GM19099 (cell line): ENCODE measurements around the gene ATP2A3.

Source experiments
- POLR2A ChIP-seq: IDR thresholded peaks from 3 replicates; pipeline ENCODE4 v1.6.1; 2011; ENCODE audit warnings: low read depth; ENCODE audit not compliant: insufficient read length; ENCODE audit errors: extremely low read depth

ATP2A3 gene

DNA sequence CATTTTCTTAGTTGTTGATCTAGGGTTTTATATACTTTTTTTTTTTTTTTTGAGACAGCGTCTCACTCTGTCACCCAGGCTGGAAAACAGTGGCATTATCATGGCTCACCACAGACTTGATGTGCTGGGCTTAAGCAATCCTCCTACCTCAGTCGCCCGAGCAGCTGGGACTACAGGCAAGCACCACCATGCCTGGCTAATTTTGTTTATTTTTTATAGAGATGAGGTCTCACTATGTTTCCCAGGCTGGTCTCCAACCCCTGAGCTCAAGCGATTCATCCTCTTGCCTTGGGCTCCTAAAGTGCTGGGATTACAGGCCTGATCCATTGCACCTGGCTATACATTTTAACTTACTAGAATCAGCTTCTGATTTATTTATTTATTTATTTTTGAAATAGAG lies 34.2 kb upstream of the ATP2A3 start:
- TF ChIP-seq POLR2A, result no peak

DNA sequence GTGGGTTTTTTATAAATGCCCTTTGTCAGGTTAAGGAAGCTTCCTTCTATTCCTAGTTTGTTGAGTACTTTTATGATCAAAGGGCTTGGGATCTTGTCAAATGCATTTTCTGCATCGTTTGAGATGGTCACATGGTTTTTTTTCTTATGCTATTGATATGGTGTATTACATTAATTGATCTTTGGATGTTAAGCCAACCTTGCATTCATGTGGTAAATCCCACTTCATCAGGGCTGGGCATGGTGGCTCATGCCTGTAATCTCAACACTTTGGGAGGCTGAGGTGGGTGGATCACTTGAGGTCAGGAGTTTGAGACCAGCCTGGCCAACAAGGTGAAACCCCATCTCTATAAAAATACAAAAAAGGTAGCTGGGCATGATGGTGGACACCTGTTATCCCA lies 30.8 kb upstream of the ATP2A3 start:
- TF ChIP-seq POLR2A, result no peak

DNA sequence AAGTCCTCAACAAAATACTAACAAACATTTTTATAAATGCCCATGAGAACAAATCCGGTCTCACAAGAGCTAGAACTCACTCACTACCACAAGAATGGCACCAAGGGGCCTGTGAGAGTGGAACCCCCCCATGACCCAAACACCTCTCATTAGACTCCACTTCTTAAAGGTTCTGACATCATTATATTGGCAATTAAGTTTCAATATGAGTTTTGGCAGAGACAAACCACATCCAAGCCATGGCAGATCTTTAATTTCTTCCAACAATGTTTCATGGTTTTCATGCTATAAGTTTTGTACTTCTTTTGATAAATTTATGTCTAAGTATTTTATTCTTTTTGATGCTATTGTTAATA lies 30.0 kb upstream of the ATP2A3 start:
- TF ChIP-seq POLR2A, result no peak

DNA sequence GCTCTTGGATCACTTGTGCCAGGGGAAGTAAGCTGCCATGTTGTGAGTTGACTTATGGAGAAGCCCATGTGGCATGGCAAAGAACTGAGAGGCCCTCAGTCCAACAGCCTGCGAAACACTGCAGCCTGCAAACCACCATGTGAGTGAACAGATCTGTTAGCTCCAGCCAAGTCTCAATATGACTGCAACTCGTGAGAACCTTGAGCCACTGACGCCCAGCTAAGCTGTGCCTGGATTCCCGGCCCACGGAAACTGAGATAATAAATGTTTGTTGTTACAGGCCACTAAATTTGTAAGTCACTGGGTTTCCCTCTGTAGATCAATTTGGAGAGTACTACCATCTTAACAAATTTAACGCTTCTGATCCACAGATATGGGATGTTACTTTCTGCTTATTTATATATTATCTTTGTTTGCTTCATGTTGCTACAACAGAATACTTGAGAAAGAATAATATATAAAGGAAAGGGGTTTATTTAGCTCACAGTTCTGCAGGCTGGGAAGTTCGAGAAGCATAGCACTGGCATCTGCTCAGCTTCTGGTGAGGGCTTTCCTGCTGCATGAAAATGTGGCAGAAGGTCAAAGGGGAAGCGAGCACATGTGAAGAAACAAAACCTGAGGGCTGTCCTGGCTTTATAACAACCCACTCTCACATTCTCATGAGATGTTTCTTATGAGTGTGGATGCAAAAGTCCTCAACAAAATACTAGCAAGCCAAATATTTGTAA lies 29.4 kb upstream of the ATP2A3 start:
- no peak for TF ChIP-seq POLR2A

DNA sequence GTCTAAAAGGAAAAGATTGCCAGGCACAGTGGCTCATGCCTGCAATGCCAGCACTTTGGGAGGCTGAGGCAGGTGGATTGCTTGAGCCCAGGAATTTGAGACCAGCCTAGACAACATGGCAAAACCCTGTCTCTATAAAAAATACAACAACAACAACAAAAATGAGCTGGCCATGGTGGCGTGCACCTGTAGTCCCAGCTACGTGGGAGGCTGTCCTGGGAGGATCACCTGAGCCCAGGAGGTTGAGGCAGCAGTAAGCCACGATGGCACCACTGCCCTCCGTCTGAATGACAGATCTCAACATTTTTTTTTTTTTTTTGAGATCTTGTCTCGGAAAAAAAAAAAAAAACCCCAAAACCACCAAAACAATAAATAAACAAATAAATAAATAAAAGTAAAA lies 28.1 kb upstream of the ATP2A3 start:
- no peak for TF ChIP-seq POLR2A

DNA sequence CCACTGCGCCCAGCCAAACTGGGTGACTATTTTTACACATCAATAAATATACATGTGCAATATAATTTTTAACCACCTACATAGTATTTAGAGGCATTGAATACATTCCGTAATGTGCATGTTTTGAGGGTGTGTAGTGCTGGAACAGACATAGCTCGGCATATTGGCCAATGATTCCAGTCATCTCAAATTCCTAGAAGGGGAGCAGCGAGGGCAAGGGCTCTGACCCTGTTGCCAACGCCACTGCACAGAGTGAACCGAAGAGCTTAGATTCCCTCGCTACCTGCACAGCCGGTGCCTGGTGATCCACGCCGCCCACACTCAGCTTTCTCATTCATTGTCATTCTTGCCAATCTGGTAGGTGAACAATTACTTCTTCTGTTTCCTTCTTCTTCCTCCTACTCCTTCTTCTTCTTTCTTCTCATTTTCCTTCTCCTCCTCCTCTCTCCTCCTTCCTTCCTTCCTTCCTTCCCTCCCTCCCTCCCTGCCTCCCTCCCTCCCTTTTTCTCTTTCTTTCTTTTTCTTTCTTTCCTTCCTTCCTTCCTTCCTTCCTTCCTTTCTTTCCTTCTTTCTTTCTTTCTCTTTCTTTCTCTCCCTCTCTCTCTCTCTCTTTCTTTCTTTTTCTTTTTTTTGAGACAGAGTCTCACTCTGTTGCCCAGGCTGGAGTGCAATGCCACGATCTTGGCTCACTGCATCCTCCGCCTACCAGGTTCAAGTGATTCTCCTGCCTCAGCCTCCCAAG lies 26.3 kb upstream of the ATP2A3 start:
- no peak for TF ChIP-seq POLR2A

GRCh38 chr17:3989041-3989886 lies 25.0 kb upstream of the ATP2A3 start:
- no peak for TF ChIP-seq POLR2A

DNA sequence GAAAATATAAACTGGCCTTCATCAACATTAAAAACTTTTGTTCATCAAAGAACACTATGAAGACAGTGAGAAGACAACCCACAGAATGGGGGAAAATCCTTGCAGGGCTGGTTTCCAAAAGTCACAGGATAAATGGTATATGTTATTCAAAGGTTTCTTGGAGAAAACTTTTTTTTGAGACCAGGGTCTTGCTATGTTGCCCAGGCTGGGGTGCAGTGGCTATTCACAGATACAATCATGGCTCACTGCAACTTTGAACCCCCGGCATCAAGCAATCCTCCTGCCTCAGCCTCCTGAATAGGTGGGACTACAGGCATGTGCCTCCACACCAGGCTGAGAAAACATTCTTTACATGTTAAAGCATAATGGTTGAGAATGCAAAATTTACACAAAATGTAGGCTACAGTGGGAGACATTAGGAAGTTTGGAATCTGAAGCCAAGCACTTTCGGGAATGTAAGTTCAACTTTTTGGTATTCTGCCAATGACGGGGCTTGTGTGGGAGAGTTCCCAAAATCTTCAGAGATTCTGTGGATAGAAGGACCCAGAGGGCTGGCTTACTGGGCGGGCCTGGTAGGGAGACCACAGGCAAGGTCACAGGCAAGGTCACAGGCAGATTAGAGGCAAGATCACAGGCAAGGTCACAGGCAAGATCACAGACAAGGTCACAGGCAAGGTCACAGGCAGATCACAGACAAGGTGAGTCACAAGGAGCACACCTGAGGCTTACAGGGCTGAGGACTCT lies 24.2 kb upstream of the ATP2A3 start:
- no peak for TF ChIP-seq POLR2A

GRCh38 chr17:3986939-3987335 lies 22.7 kb upstream of the ATP2A3 start:
- no peak for TF ChIP-seq POLR2A

DNA sequence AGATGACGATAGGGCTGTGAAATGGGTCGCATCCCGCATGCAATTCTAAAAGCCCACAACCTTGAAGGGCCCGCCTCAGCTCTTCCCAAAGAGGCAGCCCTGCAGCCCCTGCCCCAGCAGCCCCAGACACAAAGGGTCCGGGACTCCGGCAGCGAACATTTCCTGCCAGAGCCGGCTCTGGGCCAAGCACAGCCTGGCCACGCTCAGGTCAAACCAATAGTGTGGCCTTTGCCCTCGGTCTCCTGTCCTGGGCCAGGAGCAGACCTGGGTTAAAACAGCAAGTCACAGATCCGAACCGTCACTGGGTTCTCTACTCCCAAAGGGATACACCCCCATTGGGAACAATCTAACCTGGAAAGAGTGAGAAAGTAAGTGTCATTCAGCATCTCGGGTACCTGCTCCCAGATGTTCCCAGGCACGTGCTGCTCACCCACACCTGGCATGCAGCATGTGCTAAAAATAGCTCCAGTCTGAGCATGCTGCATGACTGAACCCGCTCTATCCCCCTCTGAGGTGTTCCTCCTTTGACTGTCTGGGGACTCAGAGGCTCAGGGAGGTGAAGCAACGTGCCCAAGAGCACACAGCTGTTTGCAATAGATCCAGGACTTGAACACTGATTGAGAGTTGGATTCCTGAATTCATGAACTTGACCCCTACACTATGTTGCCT lies 22.2 kb upstream of the ATP2A3 start:
- no peak for TF ChIP-seq POLR2A

DNA sequence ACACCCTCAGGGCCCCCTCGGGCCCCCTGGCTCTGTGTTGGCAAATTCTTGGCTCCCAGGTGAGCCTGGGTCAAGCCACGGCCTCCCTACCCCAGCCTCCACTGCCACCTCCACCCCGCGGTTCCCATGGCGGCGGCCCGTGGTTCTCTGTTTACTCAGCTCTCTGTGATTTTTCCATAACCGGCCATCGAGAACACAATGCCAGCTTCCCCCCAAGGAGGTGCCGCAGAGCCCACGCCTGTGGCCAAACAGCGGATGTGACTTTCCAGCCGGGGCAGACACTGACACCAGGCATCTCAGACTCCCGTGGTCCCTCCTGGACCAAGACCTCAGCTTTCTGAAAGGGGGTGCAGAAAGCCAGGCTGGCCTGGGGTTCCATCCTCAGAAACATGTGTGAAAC lies 21.6 kb upstream of the ATP2A3 start:
- no peak for TF ChIP-seq POLR2A

DNA sequence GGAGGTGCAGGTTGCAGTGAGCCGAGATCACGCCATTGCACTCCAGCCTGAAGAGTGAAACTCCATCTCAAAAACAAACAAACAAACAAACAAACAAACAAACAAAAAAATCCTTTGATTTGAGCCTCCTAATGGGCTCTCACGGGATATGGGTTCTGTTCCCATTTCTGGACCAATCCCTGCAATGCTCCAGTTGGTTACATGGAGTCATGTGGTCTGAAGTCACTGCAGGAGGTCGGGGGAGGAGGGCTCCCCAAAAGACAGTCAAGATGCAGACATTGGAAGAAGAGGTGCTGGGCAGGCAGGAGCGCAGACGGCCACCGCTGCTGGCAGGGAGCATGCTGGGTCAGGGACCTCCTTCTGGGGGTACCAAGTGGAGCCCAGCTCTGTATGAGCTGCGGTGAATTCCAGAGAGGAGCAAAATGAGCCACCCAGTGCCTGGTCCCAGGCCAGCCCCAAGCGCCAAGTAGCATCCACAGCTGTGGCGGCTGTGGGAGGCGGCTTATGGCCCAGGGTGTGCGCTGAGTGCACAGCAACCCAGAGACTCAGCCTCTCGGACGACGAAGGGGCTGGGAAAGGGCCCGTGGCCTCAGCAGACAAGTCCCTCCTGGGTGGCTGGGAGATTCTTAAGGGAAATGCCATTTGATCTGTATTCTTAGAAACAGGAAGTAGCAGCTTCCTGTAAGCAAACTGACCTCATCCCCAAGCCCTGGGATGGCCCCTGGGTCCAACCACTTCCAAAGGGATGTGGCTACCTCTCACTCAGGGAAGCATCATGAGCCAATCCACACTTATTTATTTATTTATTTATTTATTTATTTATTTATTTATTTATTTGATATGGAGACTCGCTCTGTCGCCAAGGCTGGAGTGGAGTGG lies 19.6 kb upstream of the ATP2A3 start:
- no peak for TF ChIP-seq POLR2A

- TF ChIP-seq POLR2A, result no peak
Observed at GRCh38 chr17:3982541-3983017, 18.3 kb upstream of the ATP2A3 start.
